GOT3 (cell line): ENCODE data around the gene PLCB4.

Experiments
- DNase-seq: peaks from one replicate; lab custom pipeline; 2025; ENCODE audit warnings: mixed read lengths; lab: John Stamatoyannopoulos, UW

The PLCB4 gene

DNA sequence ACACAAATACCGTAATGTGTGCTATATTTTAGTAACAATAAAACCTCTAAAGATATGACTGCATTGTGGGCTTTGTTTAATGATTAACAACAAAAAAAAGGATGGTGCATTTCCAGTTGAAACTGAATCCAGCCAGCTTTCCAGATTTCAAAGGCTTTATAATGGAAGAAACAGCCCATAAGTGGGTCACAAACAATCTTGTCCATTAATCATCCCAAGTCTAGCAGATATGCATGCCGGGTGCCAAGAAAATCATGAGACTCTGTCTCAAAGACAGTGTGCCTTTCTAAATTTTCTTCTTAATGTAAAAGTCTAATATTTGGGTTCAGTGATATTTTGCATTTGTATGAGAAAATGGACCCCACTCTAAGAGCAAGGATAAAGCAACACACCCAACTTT, 424.9 kb downstream of the PLCB4 start:
- no peak for DNase-seq

DNA sequence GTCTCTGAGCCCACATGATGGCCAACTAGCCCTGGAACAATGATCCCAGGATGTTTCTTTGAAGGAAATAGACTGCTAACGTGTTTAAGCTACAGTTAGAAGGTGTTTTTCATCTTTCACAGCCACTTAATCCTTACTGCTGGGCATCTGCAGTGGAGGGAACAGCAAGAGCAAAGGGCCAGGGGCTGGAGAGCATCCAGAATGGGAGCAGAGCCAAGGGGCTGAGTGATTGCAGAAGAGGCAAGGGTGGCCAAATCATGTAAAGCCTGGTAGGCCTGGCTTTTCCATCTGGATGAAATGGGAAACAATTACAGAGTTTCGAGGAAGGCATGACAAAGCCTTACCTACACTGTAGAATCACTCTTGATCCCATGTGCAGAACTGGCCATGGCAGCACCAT, 426.8 kb downstream of the PLCB4 start:
- no peak for DNase-seq

DNA sequence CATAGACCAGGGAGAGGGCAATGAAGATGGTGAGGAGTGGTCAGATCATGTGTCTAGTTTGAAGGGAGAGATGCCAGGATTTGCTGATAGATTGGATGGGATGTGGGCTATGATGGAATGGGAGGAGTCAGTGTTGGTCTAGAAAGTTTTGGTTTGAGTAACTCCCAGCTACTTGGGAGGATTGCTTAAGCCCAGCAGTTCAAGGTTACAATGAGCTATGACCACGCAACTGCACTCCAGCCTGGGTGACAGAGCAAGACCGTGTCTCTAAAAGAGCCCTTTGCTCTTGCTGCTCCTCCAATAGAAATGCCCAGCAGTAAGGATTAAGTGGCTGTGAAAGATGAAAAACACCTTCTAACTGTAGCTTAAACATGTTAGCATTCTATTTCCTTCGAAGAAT, 427.3 kb downstream of the PLCB4 start:
- DNase-seq: no peak

DNA sequence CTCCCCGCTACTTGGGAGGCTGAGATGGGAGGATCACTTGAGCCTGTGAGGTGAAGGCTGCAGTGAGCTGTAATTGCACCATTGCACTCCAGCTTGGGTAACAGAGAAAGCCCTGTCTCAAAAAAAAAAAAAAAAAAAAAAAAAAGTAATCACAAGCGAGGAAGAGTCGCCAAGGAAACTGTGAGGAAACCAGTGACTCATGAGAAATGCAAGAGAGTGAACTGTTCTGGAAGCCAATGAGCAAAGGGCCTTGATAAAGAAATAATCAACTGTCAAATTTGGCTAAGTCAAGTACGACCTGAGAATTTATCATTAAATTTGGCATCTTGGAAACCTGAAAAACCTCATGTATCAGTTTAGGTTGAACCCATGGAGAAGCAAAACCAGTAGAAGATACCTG, 429.4 kb downstream of the PLCB4 start:
- DNase-seq: no peak

DNA sequence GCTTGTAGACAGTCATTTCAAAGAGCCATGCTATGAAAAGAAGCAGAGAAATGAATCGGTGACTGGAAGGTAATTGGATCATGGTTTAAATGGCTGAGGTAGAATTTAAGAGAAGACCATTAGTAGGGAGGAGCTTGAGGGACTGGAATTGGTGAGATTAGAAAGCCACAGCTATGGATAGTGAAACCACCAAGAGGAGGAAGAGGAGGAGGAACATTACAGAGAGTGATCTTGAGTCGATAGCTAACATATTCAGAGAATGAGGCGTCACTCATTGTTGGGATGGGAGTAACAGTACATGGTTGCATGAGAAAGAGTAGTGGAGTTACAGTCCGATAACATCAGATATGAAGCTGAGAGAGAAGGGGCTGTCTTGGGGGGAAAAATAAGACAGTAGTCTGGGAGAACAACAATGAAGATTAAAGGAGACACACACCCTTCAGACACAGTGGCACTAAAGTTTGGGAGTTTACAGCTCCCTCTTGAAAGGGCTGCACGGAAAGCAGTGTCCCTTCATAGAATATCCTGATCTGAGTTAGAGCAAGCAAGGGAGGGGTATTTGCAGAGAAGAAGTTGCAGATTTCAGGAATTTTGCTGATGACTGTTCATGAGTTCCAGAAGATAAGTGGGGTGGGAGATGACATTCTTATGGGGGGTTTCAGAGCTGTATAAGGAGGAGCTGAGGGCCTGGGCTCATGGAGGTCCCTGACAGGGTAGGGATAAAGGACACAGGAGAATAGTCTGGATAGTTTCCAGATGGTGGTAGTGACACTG, 430.4 kb downstream of the PLCB4 start:
- DNase-seq: no peak

GRCh38 chr20:9500121-9500520, 431.2 kb downstream of the PLCB4 start:
- DNase-seq: no peak

DNA sequence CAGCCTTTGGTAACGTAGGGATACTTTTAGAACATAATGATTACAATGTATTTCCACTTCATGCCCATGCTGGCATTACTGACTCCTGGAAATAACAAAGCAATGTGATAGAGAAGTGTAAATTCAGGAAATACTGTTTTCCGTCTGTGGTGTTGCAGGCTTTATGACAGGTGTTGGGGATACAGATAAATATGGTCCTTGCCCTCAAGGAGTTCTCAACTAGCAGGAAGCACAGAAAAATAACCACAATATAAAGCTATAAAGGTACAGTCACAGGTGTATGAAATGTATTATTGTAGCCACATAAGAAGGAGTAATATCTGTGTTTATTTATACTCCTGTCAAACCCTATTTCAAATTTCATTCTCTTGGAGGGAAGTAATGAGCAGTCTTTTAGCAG, 432.6 kb downstream of the PLCB4 start:
- DNase-seq: no peak

DNA sequence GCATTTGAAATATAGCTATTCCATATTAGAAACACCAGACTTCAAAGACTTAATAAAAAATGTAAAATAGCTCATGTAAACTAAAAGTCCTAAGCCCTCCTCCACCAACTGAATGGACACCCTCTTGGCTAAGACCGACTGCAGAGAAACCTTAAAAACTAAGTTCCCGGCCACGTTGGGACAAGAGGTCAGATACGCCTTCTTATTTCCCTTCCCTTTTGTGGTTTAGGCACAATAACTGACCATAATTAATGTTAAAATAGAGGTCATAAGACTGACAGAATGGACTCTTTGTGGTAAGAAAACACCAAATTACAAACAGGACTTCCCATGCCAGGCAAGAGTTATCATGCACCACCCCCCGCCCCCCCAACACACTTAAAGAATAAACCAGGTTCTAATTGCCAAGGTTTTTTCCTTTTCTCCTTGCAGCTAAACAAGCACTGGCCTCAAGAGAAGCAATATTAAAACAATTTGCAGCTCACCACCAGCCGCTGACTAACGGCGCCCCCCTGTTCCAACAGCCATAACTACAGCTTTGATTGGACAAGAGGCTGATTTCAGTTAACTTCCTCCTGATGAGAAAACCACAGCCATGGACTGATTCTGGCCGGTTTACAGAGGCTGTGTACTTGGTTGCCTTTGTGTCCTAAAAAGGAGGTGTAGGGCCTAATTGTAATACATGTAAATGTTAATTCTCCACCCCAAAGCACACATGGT, 434.8 kb downstream of the PLCB4 start:
- no peak for DNase-seq

- no peak for DNase-seq
Measured at GRCh38 chr20:9506280-9506821, 437.5 kb downstream of the PLCB4 start.

DNA sequence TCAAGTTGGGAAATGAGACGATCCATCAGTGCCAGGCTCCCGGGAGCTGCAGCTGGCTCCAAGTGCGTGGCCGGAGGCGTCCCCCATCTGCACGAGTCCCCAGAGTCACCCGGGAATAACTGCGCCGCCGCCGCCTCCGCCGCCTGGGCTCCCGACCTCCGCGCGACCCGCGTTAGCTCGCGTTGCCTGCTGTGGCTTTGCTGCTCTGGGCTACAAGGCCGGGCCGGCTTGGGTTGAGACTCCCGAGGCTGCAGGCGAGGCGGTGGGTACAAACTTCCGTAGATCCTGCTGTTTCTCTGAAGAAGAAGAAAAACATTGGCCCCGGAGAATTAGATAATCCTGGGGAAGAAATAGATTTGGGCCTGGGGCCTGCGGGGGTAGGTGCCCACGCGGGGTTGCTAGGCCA, 438.1 kb downstream of the PLCB4 start:
- DNase-seq: no peak

GRCh38 chr20:9507544-9508239, 438.8 kb downstream of the PLCB4 start:
- no peak for DNase-seq

DNA sequence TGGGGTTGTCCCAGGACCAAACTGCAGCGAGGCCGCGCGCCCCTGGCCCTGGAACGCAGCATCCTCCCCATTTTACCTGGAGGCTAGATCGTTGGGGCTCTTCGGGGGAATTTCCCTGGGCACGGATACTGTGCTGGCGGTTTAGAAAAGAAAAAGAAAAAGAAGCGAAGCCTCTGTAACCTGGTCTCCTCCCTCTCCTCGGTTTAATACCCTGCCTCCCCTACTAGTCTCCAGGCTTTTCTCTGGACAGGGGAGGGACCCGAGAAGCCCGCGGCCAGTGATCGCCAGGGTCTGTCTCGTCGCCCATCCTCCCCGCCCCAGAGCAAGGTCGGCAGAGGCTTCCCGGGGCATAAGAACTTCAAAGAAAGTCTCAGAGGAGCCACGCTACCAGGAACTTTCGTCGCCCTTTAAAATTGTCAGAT, 439.4 kb downstream of the PLCB4 start:
- no peak for DNase-seq

DNA sequence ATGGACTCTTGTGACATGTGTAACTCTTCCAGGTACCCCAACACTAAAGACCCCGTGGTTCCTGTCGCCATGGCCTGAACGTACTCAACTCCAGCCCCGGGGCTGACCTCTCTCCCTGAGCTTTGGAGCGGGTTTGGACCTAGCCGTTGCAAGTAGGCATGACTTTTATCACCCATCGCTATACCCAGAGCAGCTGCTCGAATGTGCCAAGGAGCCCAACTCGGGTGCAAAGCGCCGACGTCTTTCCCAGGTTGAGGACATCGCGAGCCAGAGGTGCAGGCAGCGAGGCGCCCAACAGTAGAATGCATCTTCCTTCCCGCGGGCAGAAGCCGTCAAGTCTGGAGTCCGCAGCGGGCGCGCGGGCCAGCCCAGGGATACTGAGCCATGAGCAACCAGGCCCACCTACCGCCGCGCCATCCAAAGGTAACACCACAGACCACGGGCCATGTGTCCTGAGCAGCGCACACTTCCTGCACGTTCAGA, 439.9 kb downstream of the PLCB4 start:
- DNase-seq: no peak

DNA sequence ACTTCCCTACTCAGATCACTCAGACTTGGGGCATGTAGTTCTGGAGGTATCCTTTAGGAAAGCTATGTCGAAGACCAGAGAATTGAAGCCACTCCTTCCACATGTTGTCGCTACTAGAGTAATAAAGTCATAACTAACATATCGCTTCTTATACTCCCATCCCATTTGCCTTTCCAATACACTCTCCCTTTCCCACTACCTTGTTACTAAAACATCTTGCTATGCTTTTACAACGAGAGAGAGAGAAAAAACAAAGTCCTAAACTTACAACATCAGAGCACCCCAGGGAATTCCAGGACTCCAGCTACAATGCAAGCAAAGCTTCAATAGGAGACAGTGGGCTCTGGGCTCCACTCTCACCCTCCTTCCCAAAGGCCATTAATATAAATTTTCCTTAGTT, 440.4 kb downstream of the PLCB4 start:
- no peak for DNase-seq

DNA sequence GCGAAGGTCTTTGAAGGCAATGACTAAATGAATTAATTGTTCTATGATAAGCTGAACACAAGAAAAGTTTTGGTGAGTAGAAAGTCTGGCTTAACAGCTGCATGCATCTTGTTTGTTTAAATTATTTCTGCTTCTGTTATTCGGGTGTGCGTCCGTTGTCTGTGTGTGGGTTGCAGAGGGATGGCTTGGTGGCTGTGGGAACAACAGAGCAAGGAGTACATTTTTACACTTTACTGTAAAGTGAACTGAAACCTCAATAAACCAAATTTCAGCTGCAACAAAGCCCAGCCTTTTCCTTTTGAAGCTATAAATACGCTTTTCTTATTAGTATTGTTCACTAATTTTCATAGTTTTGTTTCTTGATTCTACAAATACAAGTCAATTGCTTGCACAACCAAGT, 442.0 kb downstream of the PLCB4 start:
- DNase-seq: no peak

- DNase-seq: no peak
Measured at GRCh38 chr20:9514072-9514460, 445.2 kb downstream of the PLCB4 start.

DNA sequence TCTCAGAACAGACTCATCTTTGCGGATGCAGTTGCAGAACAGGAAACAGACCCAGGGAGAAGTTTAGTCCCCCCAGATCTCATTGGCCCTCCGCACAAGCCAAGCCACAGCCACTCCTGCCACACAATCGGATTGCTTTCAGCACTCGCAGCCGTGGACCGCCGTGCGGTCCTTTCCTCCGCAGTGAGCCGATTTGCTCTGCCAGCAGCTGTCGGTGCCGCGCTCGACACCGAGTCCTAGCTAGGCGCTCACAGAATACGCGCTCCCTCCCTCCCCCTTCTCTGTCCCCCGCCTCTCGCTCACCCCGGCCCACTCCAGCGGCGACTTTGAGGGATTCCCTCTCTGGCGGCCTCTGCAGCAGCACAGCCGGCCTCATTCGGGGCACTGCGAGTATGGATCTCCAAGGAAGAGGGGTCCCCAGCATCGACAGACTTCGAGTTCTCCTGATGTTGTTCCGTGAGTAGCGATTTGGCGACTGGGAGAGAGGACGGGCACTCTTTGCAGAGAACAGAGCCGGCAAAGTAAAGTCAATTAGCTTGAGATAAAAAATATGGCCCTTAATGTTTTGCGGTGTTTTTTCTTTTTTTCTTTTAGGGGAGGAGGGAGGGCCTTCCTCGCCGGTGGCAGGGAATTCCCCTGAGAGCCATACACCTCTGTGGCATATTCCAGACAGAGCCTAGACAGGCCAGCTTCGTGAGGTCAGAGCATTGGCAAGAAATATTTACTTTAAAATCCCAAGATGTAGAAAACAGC, 445.8 kb downstream of the PLCB4 start, which contains the start of gene LAMP5:
Gene LAMP5, plus strand, starts transcription at position 130 of the 753 bp plus-strand sequence. Its CDS starts 263 bp downstream, at position 393.
- no peak for DNase-seq

DNA sequence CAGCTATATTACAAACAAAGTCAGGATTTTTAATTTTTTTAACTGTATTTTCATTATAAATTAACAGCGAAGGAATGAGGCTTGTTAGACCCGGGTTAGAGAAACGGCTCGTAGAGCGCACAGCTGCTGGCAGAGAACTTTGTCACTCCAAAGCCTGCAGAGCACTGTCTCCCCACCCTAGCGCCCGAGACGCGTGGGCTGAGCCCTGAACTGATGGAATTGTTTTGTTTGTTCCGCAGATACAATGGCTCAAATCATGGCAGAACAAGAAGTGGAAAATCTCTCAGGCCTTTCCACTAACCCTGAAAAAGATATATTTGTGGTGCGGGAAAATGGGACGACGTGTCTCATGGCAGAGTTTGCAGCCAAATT, 446.3 kb downstream of the PLCB4 start:
- no peak for DNase-seq

- no peak for DNase-seq
Measured at GRCh38 chr20:9515741-9516233, 446.9 kb downstream of the PLCB4 start.

DNA sequence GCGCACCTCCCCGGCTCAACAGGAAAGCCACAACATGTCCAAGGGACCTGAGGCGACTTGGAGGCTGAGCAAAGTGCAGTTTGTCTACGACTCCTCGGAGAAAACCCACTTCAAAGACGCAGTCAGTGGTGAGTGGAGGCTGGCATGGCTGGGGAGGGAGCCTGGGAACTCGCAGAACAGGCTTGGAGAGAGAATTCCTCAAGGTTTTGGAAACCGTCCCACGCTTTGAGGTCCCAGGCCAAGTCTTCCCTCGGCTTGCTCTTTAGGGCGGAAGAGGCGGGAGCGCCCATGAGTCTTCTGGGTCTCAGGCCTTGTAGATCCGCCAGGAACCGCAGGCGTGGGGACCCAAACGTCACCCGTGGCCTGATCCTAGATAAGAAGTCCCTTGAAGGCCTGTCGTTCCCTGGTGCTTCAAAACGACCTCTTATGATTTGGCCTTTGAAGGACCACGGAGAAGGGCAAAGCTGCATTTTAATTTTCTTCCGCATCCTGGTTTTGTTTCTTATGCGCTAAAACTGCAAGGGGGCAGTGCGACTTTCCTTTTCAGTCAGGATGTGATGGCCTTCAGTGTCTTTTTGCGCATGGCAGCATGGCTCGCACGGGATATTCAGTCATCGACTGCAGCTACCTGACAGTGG, 447.5 kb downstream of the PLCB4 start:
- DNase-seq: no peak
